Epithelial cell of prostate (primary cell): ENCODE results near the gene PGAM2.
"Not testable (repeated sequence)": the region's sequence is repeated elsewhere in the genome, so short reads cannot be mapped to it uniquely, and the experiment has no call there.

ENCODE experiments used
- DNase-seq: peaks from one replicate; pipeline ENCODE4 v3.0.0-alpha.2; 2011; ENCODE audit warnings: low read depth, low spot score
- H3K27ac ChIP-seq: fragments of 450-650 bp; 2 replicates; pipeline ENCODE4 v1.5.1; 2017; ENCODE audit warnings: mild to moderate bottlenecking

The PGAM2 gene

DNA sequence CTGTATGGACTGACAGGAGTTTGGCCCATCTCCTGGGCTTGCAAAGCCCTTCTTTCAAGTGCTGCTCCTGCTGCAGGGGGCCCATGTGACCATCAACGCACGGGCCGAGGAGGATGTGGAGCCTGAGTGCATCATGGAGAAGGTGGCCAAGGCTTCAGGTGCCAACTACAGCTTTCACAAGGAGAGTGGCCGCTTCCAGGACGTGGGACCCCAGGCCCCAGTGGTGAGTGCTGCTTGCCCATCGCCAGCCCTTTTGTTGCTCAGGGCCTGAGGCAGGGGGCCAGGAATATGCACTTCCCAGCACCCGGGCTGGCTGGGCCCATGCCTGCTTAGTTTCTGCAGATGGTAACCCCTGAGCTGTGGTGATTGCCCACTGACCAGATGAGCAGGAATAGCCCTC, 8.7 kb downstream of the PGAM2 start:
- no peak overlapping the region for H3K27ac ChIP-seq

DNA sequence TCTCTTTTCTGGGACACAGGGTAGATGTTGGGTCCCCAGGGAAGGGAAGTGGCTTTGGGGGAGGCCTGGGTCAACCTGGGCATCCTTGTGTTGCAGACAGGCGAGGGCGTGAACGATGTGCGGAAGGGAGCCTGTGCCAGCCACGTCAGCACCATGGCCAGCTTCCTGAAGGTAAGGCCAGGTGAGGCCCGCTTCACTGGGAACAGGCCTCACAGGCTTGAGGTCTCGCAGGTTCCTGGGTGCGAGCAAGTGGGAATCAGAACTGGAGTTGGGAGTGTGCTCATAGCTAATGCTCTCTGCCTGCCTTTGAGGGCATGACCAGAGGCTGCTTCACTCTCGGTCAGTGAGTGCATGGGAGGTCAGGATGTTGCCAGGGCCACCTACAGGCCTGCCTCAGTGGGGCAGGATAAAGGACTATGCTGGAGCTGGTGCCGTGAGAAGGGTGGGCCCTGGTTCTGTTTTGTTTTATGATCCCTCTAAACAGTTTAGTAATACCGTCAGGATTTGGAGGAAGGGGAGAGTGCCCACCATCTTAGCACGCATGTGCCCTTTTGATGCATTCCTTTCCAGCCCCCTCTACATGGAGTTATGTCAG, 12.5 kb downstream of the PGAM2 start:
- no peak for DNase-seq
- H3K27ac ChIP-seq: no peak overlapping the region

More for the DNA sequence above, 8.7 kb downstream of the PGAM2 start:
- no peak for DNase-seq

DNA sequence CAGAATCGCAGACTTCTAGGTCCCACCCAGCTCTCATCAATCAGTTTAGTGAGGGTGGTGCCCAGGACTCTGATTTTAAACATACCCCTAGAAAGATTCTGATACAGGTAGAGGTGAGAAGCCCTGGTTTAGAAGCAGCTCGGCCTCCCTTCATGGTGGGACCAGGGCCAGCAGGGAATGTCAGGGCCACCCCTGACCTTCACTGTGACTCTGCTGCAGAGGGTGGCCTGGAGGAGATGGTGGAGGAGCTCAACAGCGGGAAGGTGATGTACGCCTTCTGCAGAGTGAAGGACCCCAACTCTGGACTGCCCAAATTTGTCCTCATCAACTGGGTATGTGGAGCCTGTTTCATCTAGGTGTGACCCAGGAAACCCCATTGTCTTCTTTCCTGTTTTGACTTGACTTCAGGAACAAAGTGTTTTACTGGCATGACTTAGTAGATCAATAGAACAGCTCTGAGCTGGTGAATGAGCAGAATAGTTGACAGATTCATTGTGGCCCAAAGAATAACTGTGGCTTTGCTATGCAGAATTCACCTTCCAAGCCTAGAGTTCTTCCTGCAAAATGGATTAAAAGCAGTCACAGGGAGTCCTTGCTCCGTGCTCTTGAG, 13.7 kb downstream of the PGAM2 start:
- no peak overlapping the region for H3K27ac ChIP-seq
- no peak for DNase-seq

DNA sequence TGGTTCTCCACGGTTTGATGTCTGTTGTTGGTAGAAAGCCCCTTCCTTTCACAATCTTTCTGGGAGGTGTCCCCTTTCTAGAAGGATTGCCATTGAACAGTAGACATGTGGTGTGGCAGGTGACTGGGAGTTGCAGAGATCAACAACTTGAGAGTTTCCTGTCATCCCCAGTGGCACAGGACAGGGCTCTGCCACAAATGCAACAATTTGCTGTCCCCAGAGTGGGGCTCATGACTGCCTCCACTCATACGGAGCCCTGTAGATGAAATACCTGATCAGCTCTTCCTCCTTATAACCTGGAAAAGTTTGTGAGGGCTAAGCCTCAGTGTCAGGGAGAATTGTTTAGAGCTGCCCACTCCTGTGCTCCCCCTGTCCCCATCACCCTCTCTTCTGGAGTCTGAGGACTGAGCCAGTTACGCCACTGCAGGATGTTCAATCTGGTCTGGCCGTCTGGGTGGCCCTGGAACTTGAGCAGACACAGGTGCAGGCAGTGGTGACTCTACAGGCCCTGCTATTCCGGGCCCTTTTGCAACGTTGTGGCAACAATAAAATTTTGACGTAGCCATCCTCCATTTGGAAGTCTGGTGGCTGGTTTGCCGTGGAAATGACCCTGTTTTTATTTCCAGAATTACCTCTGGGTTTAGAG, 14.3 kb downstream of the PGAM2 start:
- DNase-seq: no peak
- H3K27ac ChIP-seq: no peak overlapping the region

DNA sequence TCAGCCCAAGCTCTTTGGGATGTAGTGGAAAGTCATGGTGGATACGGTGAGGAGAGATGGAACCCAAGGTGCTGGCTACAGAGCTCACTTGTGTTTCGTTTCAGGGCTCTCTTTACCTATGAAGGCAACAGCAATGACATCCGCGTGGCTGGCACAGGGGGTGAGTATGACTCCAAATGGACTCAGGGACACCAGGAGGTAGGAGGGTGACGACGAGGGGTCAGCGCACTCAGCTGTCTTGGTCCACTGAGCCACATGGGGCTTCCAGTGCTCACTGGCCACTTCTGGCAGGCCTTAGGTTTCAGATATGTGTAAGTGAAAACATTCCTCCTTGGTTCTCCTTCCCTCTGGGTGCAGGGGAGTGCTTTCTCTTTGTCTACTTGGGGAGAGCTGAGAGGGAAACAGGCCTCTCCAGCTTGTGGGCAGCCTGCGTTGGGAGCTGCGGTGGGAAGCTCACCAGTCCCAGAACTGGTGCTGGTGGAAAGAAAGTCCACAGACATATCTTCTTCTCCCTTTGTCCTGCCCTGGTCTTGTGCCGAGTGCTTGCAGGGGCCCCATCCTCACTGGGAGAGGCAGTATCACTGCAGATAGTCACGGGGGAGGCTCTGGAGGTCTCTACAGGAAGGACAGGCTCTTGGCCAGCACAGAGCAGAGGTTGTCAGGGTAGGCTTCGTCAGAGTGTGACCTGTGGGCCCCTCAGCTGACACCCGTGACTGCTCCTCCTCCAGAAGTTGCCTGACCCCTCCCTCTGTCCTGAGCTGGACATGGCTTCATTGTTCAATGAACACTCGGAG, 15.0 kb downstream of the PGAM2 start:
- no peak for DNase-seq

DNA sequence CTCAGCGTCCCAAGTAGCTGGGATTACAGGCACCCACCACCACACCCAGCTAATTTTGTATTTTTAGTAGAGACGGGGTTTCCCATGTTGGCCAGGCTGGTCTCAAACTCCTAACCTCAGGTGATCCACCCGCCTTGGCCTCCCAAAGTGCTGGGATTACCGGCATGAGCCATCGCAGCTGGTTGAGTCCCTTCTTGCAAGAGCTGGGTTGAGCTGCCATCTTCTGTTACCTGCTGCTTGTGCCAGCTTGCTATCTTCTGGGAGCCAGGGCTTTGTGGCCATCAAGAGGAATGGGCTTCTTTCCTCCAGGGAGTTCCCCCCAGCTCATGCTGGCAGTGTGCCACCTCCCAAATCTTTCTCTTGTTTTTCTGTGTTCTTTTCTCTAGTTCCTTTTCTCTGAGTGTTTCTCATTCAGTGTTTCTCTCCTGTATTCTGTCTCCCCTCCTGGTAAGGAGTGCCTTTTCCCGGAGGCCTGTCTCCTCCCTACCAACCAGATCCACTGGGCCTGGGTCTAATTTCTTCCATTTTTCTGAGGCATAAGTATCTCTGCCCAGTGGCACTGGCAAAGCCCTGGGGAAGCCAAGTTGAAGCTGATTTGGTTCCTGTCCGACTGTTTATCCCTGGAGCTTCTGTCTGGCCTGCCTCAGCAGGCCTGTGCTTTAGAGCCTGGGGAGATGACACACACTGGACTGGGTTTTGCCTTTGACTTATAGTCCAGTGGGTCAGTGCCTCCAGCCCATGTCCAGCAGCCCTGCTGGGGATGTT, 17.2 kb downstream of the PGAM2 start:
- DNase-seq: no peak
- H3K27ac ChIP-seq: peak overlapping the region; percentile 51

More for the DNA sequence above, 15.0 kb downstream of the PGAM2 start:
- H3K27ac ChIP-seq: no peak overlapping the region

DNA sequence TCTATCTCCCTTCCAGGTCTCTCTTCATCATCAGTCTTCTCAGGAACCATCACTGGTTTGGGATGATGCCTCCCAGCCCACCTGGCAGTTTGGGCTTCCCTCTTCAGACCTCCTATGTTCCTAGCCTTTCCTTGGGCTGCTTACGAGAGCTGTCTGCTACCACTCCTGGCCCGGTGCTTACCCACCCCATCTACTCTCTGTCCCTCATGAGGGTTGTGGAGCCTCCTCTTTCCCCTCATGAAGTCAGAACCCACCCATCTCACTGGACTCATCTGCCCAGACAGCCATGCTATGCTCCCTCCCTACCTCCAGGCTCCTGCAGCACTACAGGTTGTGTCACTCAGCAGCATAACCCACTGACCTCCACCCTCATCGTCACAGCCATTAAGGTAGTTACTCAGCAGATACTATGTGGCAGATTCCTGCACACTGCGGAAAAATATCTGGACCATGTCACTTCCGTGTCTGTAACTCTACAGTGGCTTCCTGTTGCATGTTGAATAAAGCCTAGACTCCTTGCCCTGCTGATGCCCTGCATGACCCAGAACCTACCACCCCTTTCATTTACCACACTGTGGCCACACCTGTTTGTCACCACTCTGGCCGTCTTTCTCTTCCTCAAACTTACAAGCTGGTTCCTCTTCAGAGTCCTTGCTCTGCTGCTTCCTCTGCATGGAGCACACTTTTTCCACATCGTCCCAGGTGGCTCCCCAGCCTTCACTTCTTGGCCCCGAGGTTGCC, 18.9 kb downstream of the PGAM2 start:
- no peak overlapping the region for H3K27ac ChIP-seq
- DNase-seq: no peak

DNA sequence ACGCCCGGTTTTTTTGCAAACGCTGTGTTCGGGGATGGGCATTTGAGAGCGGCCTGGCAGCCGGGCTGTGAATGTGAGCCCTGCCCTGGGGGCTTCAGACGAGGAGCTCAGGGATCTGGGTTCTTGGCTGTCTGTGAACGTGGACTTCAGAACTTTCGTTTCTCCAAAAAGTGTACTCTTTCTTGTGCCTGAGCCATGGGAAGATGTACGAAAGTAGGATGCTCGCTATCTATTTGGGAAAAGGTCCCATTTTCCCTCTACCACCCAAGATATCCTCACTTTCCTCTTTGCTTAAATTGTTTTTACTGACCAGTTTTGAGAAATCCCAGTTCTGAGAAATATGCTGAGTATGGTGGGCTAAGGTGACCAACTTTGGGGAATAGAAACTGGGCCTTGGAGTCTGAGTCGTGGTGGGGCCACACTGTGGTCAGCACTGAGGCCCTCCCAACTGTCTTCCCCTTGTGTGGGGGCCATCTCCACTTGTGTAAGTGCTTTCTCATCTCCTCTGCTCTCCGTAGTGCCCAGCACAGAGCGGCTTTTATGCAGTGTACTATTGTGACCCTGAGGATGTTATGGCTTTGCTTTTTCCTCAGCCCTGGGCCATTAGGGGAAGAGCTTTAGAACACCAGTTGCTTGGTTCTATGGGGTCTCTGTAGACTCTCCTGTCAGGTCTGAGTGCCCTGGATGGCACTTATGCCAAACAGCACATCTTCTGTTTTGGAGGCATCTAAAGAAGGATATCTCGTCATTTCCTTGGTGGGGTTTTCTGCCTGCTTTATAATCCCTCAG, 19.9 kb downstream of the PGAM2 start:
- H3K27ac ChIP-seq: peak overlapping the region; percentile 79
- no peak for DNase-seq

DNA sequence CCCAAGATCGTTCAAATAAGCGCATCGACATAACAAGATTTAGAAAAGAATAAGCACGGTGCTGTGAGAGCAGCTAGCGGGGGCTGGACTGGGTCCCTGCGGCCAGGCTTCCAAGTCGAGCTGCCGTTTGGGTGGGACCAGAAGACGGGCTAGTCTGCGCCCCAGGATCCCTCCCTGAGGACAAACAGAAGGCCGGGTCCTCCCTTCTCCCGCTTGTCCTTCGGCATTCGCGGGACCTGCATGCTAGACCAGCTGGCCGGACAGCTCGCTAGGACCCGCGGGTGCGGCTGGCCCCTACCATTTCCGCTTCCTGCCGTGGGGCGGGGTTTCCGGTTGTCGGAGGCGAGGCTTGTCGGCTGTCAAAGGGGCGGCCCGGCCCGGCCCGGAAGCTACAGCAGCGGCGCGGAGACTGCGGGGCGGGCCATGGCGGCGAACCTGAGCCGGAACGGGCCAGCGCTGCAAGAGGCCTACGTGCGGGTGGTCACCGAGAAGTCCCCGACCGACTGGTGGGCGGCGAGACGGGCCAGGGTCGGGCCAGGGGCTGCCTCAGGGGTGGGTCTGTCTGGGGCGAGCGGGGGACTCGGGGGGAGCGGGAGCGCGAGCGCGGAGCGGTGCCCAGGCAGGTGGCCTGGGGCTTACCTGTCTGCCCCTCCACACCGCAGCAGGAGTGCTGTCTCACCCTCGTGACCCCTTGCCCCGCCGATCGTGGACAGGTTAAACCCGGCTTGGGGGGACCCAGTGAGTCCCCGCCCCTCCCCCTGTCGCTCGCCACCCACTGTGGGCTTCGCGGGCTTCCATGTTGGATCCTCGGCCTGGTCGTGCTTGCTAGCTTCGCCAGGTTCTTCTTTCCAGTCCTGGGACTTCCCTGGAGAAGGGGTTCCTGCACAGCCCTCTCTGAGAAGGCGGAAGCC, 20.8 kb downstream of the PGAM2 start, which contains the start of gene DBNL:
Gene DBNL (plus strand): TSS at position 388 of the 911 bp plus-strand sequence. CDS start 36 bp downstream, at position 424.
- no peak for DNase-seq
- H3K27ac ChIP-seq: peak within 1 kb of the TSS; percentile 79

DNA sequence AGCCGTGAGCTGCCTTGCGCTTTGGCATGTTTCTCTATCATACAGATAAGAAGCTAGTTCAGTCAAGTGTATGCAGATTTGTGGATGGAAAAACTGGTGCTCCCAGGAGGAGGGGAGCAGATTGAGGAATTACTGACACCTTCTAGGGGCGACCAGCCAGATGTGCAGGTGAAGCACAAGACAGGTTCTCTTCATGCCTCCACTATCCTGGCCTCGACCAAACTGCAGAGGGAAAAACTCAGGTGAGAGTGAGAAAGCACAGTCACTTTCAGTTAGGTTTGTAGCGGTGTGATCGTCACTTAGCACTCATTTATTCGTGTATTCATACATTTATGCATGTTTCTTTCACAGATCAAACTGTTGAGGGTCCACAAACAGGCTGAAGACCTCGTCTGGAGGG, 21.5 kb downstream of the PGAM2 start:
- H3K27ac ChIP-seq: peak overlapping the region; percentile 79
- no peak for DNase-seq

DNA sequence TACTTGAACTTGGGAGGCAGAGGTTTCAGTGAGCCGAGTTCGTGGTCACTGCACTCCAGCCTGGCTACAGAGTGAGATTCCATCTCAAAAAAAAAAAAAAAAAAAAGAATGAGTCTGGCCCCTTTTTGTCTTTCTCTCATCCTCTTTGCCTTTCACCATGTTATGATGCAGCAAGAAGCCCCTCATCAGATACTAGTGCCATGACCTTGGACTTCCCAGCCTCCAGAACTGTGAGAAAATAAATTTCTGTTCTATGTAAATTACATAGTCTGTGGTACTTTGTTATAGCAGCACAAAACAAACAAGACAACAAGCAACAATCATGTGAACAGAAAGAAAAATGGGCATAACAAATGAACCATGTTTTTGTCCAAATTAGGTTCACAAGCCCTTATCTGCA, 23.1 kb downstream of the PGAM2 start:
- no peak overlapping the region for H3K27ac ChIP-seq

DNA sequence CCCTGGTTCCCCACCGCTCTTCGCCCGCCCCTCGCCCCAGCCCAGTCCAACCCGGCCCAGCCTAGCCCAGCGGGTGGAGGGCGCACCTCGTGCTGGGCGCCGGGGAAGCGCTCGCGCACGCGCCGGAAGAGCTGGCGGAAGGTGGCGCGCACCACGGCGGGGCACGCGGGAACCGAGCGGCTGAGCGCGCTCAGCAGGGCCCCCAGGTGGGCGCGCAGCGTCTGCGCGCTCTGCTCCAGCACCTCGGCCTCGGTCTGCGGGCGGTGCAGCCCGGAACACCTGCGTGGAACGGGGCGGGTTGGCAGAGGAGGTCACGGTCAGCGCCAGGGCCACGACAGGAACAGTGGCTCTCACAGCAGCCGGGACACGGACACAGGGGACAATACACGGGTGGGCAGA, 24.9 kb downstream of the PGAM2 start:
- not testable (repeated sequence) for H3K27ac ChIP-seq, DNase-seq

More for the DNA sequence above, 23.1 kb downstream of the PGAM2 start:
- no peak for DNase-seq

DNA sequence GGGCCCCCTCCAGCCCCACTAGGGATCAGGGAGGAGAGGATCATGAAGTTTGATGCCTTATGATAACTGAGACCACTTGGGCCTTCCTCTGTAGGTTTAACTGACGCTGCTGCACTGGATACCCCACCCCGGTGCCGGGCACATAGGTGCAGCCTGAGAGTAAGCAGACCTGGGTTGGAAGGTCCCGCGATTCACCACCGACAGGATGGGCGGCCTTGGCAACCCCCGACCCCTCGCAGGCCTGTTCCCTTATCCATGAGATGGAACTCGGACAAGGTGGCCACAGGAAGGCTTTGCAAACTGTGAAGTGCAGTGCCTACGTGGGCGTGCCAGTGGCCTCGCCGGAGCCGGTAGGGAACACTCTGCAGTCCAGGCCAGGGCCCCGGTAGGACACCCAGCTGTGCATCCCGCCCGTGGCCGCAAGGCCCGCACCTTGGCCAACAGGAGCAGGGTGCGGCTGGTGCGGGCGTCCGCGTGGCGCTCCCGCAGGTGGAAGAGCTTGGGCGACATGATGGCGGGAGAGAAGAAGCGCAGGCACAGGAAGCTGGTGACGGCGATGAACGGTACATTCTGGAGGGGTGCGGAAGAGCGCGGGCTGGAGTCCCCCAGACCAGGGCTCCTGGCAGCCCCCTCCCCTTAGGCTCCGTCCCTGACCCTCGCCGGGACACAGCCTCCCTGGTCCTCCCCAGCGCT, 25.4 kb downstream of the PGAM2 start:
- not testable (repeated sequence) for DNase-seq, H3K27ac ChIP-seq

DNA sequence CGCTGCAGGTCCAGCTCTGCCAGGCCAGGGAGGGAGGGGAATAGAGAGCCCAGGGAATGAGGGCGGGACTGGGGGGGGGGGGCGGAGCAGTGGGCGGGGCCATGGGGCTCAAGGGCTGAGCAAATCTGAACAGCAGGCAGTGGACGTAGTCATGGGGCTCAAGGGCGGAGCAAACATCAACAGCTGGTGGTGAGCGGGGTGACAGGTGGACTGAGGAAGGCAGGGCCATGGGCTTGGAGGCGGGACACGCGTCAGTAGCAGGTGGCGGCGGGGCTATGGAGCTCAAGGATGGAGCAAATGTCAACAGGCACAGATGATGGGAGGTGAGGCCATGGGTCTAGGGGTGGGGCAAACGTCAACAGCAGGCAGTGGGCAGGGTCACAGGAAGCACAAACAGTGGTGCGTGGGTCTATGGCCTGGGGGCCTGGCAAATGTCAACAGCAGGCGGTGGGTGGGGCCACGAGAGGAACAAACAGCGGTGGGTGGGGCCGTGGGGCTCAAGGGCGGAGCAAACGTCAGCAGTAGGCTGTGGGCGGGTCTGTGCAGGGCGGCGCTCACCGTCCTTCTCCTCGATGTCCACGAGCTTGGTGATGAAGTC, 26.3 kb downstream of the PGAM2 start:
- peak; percentile 29 for DNase-seq
- H3K27ac ChIP-seq: not testable (repeated sequence)

DNA sequence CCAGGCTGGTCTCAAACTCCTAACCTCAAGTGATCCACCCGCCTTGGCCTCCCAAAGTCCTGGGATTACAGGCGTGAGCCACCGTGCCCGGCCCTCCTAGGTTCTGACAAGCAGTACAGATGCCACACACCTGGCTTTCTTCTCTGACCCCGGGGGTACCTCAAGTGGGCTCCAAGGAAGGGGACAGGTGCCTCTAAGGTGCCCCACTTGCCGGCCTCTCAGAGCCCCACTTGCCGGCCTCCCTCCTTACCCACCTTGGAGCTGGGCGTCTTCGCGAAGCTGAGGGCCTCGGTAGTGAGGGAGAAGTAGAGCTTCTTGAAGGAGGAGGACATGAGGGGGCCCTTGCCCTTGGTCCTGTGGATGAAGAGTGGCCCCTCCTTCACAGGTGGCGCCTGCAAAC, 26.8 kb downstream of the PGAM2 start:
- not testable (repeated sequence) for H3K27ac ChIP-seq, DNase-seq

DNA sequence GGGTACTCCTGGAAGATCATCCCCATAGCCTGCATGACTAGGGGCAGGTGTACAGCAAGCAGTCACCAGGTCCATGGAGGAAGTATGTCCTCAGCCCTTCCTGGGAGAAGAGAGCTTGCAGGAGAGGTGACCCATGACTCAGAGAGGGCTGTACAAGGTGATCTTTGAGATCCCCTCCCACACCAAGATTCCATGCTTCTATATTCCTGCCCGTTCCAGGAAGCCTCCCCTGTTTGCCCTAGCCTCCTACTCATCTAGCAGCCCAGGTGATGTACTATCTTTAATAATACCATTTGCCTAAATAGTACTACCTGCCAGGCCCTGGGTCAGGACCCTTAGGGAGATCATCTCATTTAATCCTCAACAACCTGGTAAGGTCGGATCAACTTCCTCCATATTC, 27.4 kb downstream of the PGAM2 start:
- not testable (repeated sequence) for H3K27ac ChIP-seq

DNA sequence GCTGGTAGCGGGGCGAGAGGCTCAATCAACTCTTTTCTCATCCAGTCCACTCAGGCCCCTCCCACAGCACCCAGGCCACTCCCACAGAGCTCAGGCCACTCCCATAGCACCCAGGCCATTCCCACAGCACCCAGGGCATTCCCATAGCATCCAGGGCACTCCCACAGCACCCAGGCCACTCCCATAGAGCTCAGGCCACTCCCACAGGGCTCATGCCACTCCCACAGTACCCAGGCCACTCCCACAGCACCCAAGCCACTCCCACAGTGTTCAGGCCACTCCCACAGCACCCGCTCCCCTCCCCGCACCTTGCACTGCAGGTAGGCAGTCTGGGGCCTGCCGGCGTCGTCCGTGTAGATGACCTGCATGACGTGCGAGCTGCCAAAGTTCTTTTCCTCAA, 29.0 kb downstream of the PGAM2 start:
- H3K27ac ChIP-seq, DNase-seq: not testable (repeated sequence)

More for the DNA sequence above, 27.4 kb downstream of the PGAM2 start:
- DNase-seq: not testable (repeated sequence)
